ENCODE measurements around the gene CD2BP2. TPM values are rescaled to one million over a fixed set of nuclear protein-coding genes. Genes with fewer than 3 reads are reported as not detected.
"Not testable (repeated sequence)": the region's sequence is repeated elsewhere in the genome, so short reads cannot be mapped to it uniquely, and the experiment has no call there.

CD2BP2 gene
- total RNA-seq, 1 donor from 2014 or later = 87.8 TPM

DNA sequence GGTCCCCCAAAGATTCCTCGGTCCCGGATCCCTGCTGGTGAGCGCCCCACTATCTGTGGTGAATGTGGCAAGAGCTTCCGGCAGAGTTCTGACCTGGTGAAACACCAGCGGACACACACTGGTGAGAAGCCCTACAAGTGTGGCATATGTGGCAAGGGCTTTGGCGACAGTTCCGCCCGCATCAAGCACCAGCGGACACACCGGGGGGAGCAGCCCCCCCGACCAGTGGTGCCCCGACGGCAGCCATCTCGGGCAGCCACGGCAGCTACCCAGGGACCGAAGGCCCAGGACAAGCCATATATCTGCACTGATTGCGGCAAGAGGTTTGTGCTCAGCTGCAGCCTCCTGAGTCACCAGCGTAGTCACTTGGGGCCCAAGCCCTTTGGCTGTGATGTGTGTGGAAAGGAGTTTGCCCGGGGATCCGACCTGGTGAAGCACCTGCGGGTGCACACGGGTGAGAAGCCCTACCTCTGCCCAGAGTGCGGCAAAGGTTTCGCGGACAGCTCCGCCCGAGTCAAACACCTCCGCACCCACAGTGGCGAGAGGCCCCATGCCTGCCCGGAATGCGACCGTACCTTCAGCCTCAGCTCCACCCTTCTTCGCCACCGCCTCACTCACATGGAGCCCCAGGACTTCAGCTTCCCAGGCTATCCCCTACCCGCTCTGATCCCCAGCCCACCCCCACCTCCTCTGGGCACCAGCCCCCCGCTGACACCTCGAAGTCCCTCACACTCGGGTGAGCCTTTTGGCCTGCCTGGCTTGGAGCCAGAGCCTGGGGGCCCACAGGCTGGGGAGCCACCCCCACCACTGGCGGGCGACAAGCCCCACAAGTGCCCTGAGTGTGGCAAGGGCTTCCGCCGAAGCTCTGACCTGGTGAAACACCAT is 42.9 kb upstream of the CD2BP2 start:
- H3K4me3 Mint-ChIP-seq = no peak overlapping the region
- no peaks in the 10 kb centered on the region for H3K9me3 Mint-ChIP-seq
- H3K27ac Mint-ChIP-seq = no peak overlapping the region
- no peak for ATAC-seq (ENCODE audit: low read depth)
- TF ChIP-seq CTCF (IDR thresholded peaks at IDR 0.05) = no peak
- intact Hi-C loops (cut with micrococcal nuclease) = no loop called here
- peaks cover 42% of the 10 kb centered on the region for H3K4me1 Mint-ChIP-seq
- DNase-seq = no peak
- ChIA-PET CTCF (interaction anchor here (1.5 to 1.7 kb wide), 2 partner anchors 9 to 11 kb away, joined by 4 to 5 read pairs; partner anchors contain the start of gene ZNF771), POLR2A (interaction anchor here (0.5 to 3.3 kb wide), 4 partner anchors 9 to 303 kb away, joined by 4 to 17 read pairs (median 8); partner anchors contain the start of genes SEPTIN1 and ZNF771)
- H3K27me3 Mint-ChIP-seq = peaks cover 4% of the 10 kb centered on the region
- peaks cover 27% of the 10 kb centered on the region for H3K36me3 Mint-ChIP-seq (ENCODE audit: low read depth)

DNA sequence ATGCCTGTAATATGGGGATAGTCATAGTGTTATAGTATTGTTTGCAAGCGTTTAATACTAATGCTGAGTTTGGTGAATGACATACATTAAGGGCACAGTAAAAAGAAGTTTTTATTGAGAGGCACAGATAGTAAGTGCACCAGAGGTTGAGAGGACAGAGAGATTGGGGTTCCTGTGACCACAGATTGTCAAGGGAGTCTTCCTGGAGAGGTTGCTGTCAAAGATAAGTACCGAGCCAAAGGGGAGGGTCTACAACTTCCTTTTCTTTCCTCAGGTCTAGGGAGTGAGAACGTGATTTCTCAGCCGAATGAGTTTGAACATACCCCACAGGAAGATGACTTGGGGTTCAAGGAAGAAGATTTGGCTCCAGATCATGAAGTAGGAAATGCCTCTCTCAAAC is 41.9 kb upstream of the CD2BP2 start:
- ChIA-PET POLR2A (interaction anchor here (1.1 to 2.6 kb wide), 5 partner anchors 9 to 214 kb away, joined by 5 to 33 read pairs (median 10); partner anchors contain the start of genes CD2BP2, CORO1A and ZNF771), CTCF (interaction anchor here (1.4 to 1.7 kb wide), 3 partner anchors 10 to 21 kb away, joined by 4 to 5 read pairs (median 5); partner anchors contain the start of gene ZNF771)
- no peaks in the 10 kb centered on the region for H3K9me3 Mint-ChIP-seq
- TF ChIP-seq CTCF (IDR thresholded peaks at IDR 0.05) = no peak
- peaks cover 42% of the 10 kb centered on the region for H3K4me1 Mint-ChIP-seq
- intact Hi-C loops (cut with micrococcal nuclease) = no loop called here
- peak overlapping the region; percentile 38 for H3K4me3 Mint-ChIP-seq
- no peak for DNase-seq
- ATAC-seq (ENCODE audit: low read depth) = no peak
- peaks cover 27% of the 10 kb centered on the region for H3K36me3 Mint-ChIP-seq (ENCODE audit: low read depth)
- peaks cover 4% of the 10 kb centered on the region for H3K27me3 Mint-ChIP-seq
- no peak overlapping the region for H3K27ac Mint-ChIP-seq

DNA sequence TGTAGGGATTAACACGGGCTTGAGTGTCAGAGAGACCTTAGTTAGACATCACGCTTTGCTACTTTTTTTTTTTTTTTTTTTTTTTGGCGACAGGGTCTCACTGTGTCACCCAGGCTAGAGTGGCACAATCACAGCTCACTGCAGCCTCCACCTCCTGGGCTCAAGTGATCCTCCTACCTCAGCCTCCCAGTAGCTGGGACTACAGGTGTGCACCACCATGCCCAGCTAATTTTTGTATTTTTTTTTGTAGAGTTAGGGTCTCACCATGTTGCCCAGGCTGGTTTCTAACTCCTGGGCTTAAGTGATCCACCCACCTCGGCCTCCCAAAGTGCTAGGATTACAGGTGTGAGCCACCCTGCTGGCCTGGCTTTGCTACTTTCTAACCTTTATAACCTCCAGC is 41.5 kb upstream of the CD2BP2 start:
- ATAC-seq (ENCODE audit: low read depth); H3K27me3 Mint-ChIP-seq; intact Hi-C loops (cut with micrococcal nuclease); H3K27ac Mint-ChIP-seq; H3K9me3 Mint-ChIP-seq; DNase-seq: not testable (repeated sequence)
- Mint-ChIP-seq H3K36me3 (ENCODE audit: low read depth) (peaks cover 27% of the 10 kb centered on the region), H3K4me3 (peak overlapping the region; percentile 80), H3K4me1 (peaks cover 40% of the 10 kb centered on the region)
- ChIA-PET CTCF (interaction anchor here (1.4 to 1.9 kb wide), 3 partner anchors 10 to 21 kb away, joined by 5 to 14 read pairs (median 5); partner anchors contain the start of gene ZNF771), POLR2A (interaction anchor here (1.1 to 3.2 kb wide), 8 partner anchors 10 to 213 kb away, joined by 5 to 56 read pairs (median 14); partner anchors contain the start of genes CD2BP2, CORO1A, SEPTIN1 and TBC1D10B)

- DNase-seq (no peak), ATAC-seq (ENCODE audit: low read depth) (no peak)
- Mint-ChIP-seq H3K36me3 (ENCODE audit: low read depth) (peaks cover 27% of the 10 kb centered on the region), H3K27me3 (no peaks in the 10 kb centered on the region), H3K4me1 (peaks cover 37% of the 10 kb centered on the region), H3K27ac (peak overlapping the region; percentile 30), H3K4me3 (peak overlapping the region; percentile 80), H3K9me3 (no peaks in the 10 kb centered on the region)
- ChIA-PET CTCF (interaction anchor here (1.2 to 1.9 kb wide), 6 partner anchors 11 to 34 kb away, joined by 4 to 14 read pairs (median 5); partner anchors contain the start of genes DCTPP1 and ZNF771), POLR2A (interaction anchor here (0.7 to 3.2 kb wide), 16 partner anchors 10 to 302 kb away, joined by 3 to 56 read pairs (median 6); partner anchors contain the start of genes CD2BP2, CORO1A, SEPTIN1 and TBC1D10B)
- no peak for TF ChIP-seq CTCF (IDR thresholded peaks at IDR 0.05)
- intact Hi-C loops (cut with micrococcal nuclease) = loop anchor here (1.0 to 2.0 kb wide), 7 partner anchors 11 to 533 kb away; partner anchors contain the start of genes CD2BP2, CDIPT, SEPTIN1 and TBC1D10B
Measured at GRCh38 chr16:30395992-30396585, 41.0 kb upstream of the CD2BP2 start.

All from activated B cell treated with CpG ODN at 0.5 μM for 24 hours (primary cell).